COR-L47 (cell line): ENCODE results near the gene PKHD1.

Source experiments
- DNase-seq: peaks from one replicate; lab custom pipeline; 2025; lab: John Stamatoyannopoulos, UW

The PKHD1 gene

DNA sequence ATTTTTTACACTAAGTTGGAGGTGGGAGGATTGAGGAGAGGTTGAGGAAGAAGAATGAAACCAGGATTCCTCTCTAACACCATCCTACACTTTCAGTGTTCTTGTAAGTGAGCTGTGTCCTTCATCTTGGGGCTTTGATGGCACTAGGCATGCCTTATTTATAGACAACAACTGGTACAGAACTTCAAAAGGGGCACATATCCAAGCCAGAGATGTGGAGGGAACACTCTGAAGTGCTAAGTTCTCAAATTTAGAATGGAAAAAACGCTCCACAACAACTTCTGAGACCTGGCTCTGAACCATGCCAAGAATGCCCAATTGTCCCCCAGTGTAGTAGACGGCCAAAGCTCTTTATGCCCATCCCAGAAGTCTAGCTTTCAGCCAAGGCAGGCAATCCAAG, 16.2 kb upstream of the PKHD1 start:
- DNase-seq, result no peak

DNA sequence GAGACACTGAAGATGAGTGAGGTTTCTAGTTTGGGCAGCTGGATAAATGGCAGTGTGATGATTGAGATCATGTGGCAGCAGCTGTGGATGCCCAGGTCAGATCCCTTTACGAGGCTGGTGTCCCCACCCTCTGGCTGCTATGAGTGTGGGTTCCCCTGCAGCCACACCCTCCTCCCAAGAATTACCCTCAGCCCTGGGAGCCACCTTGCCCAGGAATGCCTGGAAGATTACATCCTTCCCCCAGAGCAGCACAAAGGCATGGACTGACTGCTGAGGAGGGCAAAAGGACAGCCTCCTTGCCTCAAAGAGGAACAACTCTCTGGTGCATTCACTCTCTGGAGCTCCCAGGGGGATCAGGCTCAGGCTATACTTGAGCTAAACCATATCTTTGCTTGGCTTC, 15.0 kb upstream of the PKHD1 start:
- DNase-seq, result no peak

DNA sequence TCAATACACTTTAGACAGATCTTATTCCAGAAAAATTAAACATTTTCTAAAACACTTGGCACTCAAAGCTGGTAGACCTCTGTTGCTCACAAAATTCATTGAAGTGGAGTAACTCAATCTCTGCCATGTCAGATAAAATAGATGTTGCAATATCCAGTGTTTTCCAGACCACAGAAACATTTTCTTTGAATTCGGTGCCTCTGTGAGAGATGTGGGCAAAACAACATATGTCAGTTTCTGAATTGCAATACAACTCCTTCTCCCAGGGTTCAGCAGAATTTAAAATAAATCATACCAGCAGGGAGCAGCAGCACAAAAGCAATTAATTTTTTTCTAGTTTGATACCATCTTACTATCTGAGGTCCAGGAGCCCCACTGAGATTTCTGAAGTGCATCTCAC, 11.3 kb upstream of the PKHD1 start:
- no peak for DNase-seq

DNA sequence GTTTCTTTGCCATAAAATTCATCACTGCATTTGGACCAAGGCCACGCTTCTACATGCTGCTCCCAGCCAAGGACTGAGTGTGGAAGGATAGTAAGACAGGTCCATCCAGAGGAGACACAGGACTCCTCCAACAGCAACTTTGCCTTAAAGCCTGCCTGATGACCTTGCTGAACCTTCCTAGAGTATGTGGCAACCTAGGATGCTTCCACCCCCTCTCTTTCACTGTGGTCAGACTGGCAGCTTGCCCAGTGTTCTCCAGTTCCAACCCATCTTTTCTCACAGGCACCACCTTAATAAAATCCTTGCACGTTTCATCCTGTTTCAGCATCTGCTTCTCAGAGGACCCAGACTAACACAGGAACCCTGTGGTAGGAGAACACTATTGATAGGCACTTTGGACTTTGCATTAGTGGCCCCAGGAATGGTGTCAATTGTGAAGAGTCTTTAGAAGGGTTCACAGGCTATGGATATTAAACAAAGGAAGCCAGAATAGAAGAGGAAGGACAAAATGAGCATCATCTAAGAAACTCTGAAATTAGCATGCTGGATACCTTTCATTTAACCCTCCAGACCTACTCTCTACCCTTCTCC, 2.4 kb upstream of the PKHD1 start:
- no peak for DNase-seq

DNA sequence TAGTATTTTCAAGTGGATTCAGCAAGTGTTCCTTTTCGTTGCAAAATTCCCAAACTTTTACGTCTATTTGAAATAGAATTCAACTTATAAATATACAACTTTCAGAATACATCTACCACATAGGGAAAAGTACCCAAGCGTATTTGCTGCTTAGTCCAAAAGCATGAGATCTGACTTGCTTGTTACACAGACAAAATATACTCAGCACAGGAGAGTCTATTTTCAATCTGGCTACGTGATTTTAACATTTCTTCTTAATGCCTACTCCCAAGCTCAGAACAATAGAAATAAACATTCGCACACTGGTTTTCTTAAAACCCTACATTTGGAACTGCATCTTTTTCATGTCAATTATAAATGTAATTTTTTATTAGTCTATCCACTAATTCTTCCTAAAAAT, 672 bp downstream of the PKHD1 start:
- no peak for DNase-seq

DNA sequence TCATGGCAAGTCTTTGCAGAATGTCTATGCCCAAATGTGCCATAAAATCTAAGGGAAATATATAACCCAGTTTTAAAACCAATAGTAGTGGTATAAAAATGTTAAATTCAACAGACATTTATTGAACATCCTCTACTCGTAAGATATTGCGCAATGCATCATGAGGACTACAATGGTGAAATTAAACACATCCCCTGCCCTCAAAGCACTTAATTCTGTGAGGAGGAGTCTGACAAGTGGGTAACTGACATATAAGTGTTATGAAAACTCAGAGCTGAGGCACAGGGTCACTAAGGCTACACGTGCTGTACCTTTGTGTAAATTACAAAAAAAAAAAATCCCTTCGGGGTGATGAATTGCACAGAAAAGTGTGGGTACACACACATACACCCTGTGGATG, 6.2 kb downstream of the PKHD1 start:
- DNase-seq, result no peak

DNA sequence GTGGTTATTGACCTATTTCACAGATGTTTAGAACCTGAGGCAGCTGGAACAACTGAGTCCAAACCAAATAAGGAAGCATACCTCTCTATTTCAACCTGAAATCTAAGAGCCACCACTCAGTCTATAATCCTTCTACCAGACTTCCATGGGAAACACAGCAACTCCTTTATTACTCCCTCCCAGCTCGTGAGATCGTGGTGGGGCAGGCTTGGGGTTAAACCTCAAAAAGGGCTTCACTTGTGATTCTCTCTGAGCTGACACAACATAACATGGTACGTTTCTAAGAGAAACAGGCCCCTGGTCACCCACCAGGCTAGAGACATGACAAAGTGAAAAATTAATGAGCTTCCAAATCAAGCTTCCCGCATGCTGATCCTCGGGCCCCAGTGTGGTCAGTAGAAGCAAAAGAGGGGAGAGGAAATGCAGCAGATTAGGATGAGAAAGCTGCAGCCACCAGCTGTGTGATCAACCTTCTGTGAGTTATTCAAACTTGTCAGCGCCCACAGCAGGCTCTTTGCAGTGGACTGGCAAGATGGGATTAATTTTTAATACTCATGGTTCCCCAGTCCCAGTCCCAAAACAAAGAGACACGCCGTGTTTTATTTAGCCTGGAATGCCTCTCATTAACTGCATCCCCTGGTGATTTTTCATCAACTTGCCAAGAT, 9.3 kb downstream of the PKHD1 start:
- DNase-seq, result no peak

DNA sequence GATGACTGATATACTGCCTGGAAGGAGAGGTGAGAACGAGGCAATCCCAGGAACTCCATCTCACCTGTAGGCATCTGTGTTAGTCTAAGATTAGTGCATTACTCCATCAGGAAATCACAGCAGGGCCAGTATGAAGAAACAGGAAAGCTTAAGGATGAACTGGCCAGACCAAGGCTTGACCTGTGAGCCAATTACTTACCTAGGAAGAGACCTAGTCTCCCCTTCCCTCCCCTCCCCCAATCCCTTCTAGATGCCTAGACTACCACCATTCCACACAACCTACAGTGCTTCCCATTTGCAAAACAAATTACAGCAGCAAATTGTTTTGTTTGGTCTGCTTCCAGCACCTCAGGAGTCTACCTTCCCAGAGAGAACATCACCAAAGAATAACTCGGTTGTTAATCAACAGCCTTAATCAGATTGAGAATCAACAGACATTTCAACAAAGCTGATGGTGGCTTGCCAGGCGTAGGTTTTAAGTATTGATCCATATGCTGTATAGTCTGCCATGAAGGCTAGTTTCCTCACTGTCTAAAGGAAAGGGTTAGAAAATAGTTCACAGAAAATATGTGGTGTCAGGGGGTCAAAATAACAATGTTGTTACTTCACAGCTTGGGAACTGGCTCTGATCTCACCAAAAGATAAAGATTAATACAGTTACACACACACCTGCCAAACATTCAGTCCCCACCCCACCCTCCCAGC, 10.1 kb downstream of the PKHD1 start:
- DNase-seq, result no peak

DNA sequence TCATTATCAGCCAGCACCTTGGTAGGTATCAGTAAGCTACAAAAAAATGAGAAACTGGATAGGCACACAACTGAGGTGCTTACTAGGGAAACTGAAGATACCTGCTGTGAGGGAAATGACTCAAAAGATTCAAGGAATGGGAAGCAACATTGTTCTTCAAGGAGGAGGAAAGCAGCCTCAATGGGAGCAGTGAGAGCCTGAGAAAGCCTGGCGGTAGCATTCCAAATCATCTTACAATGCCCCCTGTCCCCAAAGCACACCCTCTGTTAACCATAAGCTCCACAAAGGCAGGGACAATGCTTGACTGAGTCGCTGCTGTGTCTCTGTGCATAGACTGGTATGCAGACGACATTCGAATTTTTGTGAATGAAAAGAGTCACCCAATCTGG, 10.6 kb downstream of the PKHD1 start:
- DNase-seq, result no peak

DNA sequence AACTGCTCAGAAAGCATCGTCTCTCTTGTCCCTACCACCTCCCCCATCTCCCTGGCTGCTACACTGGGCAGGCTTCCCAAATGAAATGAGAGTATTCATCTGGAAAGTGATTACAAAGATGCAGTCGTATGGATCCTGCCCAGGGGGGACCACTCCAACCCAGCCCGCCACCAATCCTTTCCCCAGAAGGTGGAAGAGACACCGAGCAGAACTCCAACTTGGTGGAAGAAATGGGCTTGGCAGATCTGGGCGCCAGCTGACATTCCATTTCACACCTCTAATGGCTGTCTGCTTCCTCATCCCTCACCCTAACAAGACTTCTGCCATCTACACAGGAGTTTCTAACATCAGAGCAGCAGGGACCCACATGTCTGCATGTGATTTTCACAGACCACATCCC, 12.7 kb downstream of the PKHD1 start:
- no peak for DNase-seq

DNA sequence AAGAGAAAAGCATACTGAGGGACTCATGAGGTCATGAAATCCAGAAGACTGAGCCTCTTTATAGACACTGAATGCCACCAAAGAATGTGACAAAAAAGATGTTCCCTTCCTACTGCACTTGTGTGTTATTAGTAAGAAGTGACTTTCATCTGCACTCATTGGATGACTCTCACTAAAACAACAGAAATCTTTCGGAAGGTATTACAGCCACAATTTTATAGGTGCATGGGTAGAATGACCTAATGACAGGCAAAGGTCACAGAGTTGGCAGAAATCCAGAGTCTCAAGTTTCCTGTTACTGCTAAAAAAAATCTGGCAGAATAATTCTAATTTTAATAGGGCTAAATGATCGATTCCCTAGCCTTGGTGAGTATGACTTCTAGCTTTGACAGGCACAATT, 13.3 kb downstream of the PKHD1 start:
- no peak for DNase-seq

DNA sequence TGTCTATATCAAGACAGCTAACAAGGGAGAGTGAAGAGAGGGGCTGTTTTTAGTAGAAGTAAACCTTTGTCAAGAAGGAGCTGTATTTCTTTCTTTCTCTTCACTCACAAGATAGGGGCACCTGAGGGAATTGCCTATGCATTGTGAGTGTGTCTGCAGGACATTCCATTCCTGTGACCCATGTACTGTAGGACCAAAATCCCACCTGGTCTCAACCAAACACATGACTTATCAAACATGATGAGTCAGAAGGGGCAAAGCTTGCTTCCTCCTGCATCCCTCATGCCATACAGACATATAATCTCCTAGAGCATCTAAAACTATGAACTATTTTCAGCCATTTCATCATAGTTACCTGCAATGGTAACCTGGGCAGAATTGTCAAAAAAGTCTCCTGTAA, 21.8 kb downstream of the PKHD1 start:
- DNase-seq, result no peak

DNA sequence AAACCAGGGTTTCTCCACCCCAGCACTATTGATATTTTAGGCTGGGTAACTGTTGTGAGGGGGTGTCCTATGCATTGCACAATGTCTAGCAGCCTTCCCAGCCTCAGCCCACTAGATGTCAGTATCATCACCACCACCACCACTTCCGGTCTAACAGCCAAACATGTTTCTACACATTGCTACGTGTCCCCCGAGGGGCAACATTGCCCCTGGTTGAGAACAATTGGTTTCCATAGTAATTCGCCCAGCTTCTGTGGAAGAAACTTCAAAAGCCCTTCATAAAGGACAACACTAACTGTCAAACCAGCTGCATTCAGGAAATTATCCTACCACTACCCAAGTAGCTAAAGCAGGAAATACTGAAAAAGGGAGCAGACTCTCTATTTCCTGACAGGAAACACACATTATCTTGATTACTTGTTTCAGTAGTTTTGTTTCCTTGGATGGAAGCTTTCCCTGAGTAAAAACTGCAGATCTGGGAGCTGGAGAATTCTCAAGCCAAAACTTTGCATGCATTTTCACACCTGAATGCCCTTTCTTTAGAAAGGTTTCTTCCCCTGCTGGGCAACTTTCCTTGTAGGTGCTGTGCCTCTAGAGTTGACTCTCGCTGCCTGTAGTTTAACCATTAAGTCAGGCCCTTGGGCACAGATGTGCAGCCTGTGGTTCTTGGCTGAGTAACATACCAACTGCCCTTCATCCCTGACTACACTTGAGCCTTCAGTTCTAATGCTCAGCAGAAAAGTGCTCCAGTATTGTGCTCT, 23.6 kb downstream of the PKHD1 start:
- no peak for DNase-seq

DNA sequence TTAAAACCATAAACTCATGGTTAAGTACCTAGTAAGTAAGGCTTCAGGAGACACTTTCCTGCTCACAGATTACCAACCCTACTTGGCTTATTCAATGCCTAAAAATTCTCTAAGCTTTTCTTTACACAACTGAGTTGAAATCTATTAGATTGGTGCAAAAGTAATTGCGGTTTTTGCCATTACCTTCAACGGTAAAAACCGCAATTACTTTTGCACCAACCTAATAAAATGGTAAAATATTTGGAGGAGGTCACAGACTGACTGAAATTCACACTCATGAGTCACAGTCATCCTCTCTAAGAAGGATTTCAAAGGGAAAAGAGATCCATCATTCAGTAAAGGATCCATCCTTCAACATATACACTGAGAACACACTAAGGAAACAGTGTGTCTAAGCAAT, 25.9 kb downstream of the PKHD1 start:
- no peak for DNase-seq

DNA sequence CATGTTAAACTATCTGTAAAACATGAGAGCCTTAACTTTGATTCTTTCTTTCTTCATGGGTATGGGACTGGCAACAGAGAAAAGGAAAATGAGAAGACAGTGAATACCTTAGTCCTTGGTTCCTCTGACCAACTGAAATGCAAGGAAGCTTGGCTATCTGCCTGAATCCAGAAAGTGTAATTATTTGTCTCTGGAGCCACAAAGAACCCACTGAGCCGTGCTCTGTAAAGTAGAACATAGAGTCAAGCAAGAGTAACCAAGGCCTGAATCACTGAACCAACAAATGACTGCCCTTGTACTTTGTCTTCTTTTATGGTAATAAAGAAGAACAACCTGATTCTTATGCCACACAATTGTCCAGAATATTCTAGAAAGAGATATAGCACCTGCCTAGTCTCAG, 27.6 kb downstream of the PKHD1 start:
- DNase-seq, result no peak

DNA sequence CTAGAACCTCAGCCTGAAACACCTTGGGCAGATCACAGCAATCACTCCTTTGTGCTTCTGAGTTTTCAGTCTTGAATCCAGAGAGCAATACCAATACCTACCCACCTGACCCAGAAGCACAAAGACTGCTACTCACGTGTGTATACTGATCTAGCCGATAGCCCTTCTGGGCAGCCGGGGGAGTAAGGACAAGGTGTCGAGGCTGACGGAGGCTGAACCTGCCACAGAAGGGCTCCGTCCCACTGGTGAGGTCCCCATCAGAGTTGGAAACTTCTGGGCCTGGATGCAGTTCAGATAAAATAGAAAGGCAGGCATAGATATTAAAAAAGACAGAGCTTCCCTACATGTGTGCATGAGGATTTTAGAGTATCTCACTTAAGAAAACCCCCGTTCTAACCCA, 32.0 kb downstream of the PKHD1 start:
- DNase-seq, result no peak

DNA sequence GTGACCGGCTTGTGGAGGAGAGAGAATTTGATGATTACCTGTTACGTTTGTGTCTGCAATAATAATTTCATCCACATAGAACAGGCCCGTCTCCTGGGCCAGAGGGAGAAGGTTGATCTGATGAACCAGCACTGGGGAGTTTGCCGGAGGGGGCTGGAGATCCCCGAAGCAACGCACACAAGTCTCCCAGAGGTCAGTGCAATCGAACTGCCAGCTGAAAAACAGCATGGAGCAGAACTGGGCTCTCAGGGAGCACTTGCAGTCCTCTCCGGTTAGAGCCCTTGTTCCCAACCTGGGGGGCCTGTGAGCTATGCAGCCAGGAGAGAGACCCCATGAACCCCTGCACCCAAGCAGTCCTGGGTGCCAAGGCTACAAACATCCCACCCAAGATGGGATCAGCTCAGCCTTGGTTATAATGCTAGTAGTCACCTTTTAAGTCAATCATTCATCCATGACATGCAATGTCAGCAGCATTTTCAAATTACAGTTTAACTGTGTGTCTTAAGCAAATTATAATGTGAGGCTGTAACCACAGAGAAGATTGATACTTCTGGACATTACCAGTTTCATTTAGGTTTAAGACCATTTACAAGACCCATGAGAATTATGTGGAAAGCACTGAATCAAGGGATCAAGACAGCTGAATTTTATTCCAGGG, 34.2 kb downstream of the PKHD1 start:
- DNase-seq, result no peak

DNA sequence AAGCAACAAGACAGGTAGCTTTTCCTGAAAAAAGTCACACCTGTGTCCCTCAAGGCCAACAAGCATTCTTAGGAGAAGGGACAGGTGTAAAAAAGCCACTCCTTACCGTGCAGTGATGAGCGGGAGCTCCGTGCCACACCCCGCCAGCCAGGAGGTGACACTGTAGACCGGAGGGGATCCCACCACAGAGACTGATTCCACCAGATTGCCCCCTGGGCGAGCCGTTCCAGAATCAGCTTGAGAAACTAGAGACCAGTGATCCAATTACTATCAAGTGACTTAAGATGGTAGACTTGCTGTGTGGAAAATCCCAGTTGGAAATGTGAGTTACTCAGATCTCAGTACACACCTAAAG, 37.4 kb downstream of the PKHD1 start:
- no peak for DNase-seq

DNA sequence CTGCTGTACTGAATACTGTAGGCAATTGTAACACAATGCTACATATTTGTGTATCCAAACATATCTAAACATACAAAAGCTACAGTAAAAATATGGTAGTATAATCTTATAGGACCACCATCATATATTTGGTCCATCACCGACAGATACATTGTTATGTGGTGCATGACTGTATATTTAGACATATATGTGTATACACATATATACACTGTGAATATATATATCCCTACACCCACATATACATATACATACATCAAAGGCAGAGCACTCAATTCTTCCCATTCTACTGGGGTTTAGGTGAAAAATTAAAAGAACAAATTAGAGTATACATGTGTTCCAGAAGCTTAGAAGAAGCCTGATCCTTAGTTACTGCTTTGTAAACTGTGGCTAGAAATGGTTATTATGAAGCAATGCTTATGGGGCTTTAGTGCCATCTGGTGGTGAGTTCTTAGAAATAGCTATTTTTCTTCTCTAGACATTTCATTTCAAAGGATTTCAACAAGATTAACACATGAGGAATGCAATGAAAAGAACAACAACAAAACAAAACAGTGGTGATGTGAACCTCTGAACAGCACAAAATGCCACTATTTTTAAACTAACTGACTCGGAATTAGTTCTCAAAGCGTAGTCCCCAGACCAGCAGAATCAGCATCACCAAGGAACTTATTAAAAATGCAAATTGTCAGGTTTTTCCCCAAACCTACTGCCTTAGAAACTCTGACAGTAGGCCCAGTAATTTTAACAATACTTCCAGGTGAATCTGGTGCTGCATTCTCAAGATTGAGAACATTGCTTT, 38.0 kb downstream of the PKHD1 start:
- peak; percentile 51 for DNase-seq

DNA sequence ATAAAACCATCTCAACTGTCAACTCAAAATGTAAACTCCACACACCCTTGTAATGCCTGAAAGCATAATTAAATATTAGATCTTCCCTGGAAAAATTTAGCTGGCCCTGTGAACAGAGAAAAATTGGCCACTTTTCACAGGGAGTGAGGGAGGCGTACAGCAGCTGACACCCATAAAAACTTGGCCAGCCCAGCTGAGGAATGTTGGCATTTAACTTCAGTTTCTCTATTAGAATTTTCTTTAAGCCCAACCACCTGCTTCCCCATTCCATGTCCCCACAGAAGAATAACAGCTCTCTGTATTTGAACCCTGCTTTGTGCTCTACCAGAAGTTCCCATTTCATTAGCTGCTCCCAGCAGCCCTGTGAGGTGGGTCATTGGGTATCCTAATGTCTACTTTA, 41.0 kb downstream of the PKHD1 start:
- DNase-seq, result no peak

DNA sequence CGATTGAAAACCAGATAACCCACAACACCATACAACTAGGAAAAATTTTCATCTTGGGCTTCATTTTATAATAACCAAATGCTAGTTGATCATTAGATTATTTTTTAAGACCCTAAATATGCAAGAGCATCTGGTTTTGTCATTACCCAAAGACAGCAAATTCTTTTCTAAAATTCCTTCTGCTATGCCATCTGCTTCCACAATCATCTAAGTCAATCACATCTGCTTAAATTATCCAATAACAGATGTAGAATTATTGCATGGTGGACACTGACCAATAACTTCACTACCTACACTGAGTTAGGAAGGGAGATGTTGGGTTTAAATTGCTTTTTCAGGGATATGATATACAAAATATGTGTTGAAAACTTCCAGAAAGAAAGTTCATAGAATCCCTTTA, 41.9 kb downstream of the PKHD1 start:
- no peak for DNase-seq

DNA sequence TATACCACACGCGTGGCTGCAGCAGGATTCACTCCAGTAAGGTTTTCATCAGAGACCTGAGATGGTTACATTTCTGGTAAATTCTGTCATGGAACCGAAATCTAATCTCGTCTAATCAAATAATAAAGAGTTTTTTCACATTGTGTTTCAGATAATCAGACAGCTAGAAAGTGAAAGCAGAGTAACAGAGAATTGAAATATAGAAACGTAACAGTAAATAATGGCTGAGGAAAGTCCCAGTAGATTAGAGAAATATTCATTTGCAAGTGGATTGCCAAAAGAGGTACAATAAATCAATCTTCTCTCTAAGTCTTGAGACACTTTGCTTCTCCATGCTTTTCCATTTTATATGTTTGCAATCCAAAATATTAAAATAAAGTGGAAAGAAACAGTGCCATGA, 42.4 kb downstream of the PKHD1 start:
- DNase-seq, result no peak
